GM19025 (cell line): ENCODE data around the gene CELA3B.
A peak's percentile ranks its signal among the peaks of the same experiment; 100 is the strongest.
"Not testable (repeated sequence)": the region's sequence is repeated elsewhere in the genome, so short reads cannot be mapped to it uniquely, and the experiment has no call there.

Experiments used
- ATAC-seq: cut with Tn5 transposase; IDR thresholded peaks from one replicate; pipeline ENCODE4 v1.9.1; 2021; ENCODE audit warnings: mild to moderate bottlenecking, low read depth, moderate library complexity; ENCODE audit not compliant: unreplicated experiment

CELA3B gene

DNA sequence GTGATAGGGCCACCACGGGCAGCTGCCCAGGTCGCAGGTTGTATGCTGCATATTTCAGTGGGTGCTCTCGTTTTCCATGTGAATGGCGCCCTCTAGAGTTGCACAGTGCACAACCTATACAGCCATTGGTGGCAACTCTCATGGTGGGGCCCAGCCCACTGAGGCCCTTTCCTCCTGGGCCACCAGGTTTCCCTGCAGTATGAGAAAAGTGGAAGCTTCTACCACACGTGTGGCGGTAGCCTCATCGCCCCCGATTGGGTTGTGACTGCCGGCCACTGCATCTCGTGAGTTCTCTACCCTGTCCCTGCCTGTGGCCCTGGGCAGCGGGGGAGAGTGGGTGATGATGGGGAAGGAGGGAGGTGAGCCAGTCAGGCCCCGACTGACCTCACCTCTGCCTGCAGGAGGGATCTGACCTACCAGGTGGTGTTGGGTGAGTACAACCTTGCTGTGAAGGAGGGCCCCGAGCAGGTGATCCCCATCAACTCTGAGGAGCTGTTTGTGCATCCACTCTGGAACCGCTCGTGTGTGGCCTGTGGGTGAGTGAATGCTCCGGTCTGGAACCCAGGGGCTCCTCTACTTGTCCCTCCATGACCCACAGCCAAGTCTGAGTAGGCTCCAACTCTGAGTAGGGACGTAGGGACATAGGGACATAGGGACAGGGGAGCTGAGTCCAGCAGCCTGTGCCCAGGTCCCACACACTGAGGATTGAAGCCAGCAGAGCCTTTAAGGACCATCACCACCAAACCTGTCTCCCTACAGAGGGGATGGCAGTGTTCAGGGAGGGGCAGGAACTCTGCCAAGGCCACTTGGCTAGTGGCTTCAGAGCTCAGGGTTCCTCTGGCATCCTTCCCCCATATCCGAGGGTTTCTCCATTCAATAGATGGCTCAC is 28.7 kb downstream of the CELA3B start:
- ATAC-seq: not testable (repeated sequence)

DNA sequence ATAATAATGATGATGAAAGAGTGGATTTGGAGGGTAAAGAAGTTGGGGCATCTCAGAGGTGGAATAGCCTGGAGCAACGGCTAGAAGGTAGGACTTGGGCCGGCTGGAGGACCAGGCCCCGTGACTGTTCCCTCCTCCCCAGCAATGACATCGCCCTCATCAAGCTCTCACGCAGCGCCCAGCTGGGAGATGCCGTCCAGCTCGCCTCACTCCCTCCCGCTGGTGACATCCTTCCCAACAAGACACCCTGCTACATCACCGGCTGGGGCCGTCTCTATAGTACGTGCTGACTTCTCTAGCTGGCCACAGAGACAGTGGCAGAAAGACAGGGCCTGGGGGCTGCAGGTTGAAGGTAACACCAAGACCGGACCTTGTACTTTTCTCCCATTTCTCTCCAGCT is 29.9 kb downstream of the CELA3B start:
- ATAC-seq: not testable (repeated sequence)

DNA sequence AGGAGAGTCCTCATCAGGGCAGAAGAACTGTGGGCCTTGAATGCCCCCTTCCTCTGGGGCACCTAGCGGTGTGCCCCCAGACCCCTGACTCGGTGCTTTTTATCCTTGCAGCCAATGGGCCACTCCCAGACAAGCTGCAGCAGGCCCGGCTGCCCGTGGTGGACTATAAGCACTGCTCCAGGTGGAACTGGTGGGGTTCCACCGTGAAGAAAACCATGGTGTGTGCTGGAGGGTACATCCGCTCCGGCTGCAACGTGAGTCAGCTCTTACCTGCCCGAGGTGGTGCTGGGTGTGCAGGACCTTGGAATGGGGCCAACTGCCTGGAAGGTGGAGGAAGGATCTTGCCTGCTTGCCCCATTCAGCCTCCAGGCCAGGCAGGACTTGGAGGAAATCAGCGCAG is 30.4 kb downstream of the CELA3B start:
- not testable (repeated sequence) for ATAC-seq

DNA sequence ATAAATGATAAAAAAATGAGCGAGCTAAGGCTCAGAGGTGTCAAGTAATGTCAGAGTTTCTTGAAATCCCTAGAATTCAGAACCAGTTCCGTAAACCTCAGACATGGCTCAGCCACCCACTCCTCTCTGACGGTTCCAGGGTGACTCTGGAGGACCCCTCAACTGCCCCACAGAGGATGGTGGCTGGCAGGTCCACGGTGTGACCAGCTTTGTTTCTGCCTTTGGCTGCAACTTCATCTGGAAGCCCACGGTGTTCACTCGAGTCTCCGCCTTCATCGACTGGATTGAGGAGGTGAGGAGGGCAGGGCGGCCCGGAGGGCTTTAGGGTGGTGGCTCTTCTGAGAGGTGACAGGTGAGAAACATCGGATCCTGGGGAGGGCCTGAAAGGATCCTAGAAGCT is 32.7 kb downstream of the CELA3B start:
- not testable (repeated sequence) for ATAC-seq

DNA sequence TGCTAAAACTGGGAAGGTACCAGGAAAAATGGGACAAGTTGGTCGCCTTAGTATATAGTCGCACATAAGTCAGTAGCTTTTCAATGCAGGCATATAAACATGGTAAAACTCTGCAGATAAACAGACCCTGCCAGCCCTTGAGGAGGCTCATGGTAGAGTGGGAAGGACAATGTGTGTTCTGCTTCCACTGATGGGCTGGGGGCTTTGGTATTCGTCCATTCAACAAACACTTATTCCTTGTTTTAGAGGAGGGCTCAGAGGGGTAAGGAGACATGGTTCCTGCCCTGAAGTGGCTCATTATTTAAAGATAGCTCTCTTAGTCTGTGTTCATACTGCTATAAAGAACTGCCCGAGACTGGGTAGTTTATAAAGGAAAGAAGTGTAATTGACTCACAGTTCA is 35.9 kb downstream of the CELA3B start:
- ATAC-seq: not testable (repeated sequence)

DNA sequence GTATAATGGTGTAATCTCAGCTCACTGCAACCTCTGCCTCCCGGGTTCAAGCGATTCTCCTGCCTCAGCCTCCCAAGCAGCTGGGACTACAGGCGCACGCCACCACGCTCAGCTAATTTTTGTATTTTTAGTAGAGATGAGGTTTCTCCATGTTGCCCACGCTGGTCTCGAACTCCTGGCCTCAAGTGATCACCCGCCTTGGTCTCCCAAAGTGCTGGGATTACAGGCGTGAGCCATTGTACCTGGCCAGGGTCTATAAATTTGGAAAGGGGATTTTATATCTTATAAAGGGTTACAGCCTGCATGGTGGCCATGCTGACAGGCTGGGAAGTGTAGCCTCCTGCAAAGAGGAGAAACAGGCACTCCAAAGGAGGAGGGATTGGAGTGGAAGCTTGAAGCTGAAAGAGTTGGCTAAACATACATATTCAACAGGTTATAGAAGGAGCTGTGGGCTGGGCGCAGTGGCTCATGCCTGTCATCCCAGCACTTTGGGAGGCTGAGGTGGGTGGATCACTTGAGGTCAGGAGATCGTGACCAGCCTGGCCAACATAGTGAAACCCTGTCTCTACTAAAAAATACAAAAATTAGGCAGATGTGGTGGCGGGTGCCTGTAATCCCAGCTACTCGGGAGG is 37.9 kb downstream of the CELA3B start:
- not testable (repeated sequence) for ATAC-seq

DNA sequence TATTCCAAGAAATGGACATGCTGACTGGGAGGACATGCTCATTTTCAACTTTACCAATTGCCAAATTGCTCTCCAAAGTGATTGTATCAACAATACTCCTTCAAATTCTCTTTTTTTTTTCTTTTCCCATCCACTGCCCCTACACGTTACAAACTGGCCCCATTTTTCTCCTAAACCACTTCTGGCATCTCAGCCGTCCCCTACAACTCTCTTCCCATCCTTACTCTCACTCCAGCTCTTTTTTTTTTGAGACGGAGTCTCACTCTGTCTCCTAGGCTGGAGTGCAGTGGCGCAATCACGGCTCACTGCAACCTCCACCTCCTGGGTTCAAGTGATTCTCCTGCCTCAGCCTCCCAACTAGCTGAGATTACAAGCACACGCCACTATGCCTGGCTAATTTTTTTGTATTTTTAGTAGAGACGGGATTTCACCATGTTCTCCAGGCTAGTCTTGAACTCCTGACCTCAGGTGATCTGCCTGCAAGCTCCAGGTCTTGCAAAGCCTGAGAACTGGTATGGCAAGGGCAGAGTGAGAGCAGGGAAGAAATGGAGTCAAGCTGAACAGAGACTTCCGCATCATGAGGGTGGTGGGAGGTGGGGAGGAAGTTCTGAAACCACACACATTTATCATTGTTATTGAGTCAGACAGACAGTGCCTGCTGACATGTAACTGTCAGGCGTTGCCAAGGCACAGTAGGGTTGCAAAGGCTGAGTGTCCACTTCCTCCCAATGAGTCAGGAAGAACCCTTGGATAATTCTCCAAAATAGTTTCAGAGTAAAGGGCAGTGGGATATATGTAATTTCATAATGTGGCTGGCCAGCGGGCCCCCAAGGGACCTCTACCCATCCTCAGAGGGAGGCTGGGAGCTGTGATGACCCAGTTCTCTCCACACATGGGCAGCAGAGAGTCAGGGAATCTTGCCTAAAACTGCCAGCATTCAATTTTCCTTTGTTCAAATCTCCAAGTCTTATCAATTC is 42.0 kb downstream of the CELA3B start:
- no peak for ATAC-seq

DNA sequence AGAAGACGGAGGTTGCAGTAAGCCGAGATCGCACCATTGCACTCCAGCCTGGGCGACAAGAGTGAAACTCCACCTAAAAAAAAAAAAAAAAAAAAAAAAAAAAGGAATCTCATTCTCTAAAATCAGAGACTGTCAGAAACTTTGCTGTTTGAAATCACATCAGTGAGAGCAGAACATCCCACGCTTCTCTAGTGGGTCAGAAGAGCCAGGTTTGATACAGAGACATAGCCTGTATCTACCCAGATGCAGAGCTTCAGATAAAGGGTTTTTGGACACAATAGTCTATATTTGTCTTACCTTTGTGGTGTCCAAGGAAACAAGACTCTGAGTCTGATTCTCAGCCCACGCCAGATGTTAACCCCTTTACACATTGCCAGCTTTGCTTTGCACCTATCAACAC is 44.2 kb downstream of the CELA3B start:
- no peak for ATAC-seq

DNA sequence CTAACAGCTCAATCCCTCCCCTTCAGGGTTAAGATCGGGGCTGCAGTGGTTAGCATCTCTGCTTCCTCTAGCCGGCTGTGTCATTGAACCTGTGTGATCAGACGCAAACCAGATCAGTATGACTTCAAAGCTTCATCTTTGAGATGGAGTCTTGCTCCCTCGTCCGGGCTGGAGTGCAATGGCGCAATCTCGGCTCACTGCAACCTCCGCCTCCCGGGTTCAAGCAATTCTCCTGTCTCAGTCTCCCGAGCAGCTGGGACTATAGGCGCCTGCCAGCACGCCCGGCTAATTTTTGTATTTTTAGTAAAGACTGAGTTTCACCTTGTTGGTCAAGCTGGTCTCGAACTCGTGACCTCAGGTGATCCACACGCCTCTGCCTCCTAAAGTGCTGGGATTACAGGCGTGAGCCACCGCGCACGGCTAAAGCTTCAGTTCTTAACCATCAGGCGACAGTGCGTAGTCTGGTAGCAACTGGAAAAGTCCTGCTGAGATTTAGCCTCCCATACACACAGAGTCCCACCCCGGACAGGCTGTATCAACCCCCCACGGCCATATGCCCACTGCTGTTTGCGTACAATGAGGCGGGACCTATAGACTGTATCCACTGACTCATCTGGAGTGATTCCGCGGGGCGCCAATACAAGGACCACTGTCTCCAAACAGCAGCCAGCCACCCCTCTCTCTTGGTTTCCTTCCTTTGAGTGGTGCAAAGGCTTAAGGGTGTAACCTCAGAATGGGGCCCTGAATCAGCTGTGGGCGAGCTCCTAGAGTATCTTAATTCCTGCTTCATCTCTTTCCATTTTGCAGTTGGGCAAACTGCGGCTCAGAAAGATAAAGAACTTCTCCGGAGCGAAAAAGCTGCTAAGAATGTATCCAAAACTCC is 47.9 kb downstream of the CELA3B start:
- ATAC-seq: peak; percentile 35

DNA sequence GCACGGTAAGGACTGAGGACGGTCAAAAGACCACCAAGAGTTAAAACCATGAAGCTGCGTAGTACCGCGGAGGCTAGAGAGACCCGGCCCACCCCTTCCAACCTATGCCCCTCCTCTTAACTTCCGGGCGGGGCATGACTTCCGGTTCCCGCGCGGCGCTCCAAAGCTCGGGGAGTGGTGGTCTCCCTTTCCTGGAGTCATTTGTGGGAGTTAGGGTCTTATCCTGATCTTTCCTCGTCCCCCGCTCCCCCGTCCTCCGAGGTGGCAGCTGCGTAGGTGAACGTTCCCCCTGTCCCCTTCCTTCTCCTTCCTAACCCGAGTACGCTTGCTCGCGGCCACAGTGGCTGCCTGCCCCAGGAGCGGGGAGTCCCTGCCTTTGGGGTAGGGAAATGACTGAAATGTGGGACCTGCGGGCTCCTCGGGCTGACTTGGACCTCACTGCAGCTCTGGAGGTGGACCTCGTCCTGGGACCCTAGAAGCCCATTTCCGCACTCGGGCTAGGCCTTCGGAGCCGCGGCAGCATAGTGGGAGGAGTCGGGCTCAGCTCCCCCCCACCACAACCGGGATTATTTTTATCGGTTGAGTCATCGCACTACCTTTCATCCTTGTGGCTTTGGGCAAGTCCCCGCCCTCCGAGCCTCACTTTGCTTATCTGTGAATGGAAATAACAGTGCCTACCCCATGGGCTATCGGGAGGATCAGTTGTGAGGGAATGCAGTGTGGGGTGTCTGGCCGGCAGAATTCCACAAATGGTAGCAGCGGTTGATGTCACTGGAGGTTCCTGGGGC is 48.7 kb downstream of the CELA3B start:
- peak; percentile 54 for ATAC-seq

DNA sequence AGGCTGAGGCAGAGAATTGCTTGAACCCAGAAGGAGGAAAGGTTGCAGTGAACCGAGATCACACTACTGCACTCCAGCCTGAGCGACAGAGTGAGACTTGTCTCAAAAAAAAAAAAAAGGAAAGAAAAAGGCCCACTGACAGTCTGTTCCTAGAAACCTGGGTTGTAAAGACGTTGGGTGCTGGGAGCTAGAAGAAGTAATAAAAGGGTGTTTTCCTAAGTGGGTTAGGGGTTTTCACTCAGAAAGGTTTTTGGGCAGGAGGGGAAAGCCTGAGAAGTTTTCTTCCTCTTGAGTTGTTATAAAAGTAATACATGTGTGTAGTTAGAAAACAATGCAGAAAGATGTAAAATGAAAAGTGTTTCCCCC is 50.1 kb downstream of the CELA3B start:
- no peak for ATAC-seq

DNA sequence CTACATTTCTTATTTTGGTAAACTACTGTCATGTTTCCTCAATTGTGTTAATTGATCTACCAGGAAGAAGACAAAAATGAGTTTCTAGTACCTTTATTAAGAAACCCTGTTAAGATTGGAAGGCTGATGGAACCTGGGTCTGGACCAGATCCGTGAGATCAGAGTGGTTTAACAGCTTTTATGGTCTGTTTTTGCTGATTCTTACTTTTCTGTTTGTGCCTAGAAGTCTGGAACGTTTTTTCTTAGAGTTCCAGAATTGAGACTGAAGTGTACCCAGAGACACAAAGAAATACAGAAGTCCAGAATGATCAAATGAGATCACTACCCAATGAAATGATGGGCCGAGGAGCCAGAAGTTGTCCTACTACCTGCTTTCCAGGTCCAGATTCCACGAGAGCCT is 53.2 kb downstream of the CELA3B start:
- ATAC-seq: no peak

DNA sequence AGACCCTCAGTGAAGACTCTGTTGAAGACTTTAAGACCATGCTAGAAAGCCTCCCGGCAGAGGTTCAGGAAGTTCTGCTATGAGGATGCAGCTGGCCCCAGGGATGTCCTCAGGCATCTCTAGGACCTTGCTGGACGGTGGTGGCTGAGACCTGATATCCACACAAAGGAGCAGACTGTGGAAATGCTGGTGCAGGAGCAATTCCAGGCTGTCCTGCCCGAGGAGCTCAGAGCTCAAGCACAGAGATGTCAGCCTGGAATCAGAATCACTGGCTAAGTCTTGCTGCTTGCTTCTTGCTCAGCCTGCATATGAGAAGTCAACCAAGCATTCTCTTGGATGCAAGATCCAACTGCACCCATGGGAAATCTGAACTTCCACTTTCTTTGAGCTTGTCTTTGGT is 53.7 kb downstream of the CELA3B start:
- no peak for ATAC-seq

DNA sequence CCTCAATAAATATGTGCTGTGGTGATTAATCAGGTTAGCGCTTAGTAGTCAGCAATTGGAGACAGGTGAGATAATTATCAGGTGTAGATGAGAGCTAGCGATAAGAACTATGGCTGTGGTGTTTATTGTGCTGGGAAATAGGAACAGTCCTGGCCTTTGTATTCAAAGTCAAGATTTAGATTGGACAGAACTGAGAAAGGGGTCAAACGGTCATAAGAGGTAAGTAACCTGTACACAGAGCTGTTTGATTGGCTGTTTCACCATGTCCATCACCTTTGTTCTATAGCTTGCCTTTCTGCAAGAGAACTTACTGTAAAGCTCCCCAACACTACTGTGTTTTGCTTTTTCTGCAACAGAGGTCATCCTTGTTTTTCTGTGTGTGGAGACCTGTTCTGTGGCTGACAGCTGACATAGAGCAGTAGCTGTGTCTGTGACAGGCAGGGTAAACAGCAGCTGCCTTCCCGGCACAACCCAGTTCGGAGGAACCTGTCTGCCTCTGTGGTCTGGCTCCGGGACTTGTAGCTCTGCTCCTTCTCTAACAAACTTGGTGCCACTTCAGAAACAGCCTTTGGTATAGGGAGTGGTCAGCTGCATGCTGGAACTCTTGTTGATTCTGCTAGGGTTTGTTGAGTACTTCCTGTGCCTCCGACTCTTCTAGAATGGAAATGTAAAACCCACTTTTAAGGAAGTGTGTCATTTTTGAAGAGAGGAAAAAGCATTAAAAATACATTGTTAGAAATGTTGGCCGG is 54.6 kb downstream of the CELA3B start:
- no peak for ATAC-seq

DNA sequence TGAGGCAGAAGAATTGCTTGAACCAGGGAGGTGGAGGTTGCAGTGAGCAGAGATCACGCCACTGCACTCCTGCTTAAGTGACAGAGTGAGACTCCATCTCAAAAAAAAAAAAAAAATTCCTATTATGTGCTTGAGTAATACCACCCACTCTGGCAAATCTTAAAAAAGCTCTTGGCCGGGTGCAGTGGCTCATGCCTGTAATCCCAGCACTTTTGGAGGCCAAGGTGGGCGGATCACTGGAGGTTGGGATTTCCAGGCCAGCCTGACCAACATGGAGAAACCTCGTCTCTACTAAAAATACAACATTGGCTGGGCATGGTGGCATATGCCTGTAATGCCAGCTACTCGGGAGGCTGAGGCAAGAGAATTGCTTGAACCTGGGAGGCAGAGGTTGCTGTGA is 58.0 kb downstream of the CELA3B start:
- ATAC-seq: not testable (repeated sequence)

DNA sequence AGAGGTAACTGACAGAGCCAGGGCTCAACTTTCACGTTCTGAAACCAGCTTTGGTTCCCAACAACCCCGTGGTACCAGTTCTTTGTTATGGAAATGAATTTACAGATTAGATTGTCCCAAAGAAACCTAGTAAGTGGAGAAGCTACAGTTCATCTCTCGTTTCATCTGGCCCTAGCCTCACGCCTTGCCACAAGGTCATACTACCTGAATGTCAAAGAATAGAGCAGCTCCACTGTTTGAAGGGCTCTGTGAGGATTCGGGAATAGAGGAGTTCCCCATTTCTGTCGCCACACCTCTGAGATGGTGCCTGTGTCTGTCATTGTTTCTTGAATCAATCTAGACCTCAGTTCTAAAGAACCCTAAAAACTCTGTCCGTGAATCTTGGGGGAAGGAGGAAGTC is 60.7 kb downstream of the CELA3B start:
- no peak for ATAC-seq

DNA sequence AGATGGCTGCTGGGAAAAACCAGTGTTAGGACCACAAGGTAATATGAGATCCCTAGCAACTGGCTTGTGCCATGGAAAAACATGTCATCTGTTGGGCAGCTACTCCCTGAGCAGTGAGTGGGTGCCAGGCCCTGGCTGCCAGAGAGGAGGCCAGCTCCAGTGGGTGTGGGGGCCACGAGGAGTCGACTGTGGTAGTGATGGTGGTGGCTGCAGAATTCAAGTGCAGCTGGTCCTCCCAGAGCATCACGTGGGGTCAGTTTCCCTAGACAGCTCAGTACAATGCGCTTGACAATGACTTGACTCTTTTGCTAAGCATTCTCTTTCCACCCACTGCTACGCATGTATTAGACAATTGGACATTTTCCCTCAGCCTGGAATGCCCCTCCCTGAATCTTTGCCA is 61.2 kb downstream of the CELA3B start:
- no peak for ATAC-seq
